Kidney (tissue), 14 donors: Measurements from ENCODE around the gene ANKH. TPM values are rescaled to one million over a fixed set of nuclear protein-coding genes. Genes with fewer than 3 reads are reported as not detected.

Source experiments
- DNase-seq, 5 donors: peaks; one replicate each; pipeline ENCODE4 v3.0.0-alpha.2; 2013 to 2020
- FAIRE-seq: peaks from 2 replicates; lab custom pipeline; 2012; peaks lifted over from hg19 to GRCh38; lab: Jason Lieb, UNC
- H3K27ac ChIP-seq, 2 donors: one replicate each; pipeline ENCODE4 v1.7.0; 2013; ENCODE audit warnings: low read depth in 2 of 2, low read length in 2 of 2, inconsistent platforms in 1 of 2
- H3K27me3 ChIP-seq: one replicate; pipeline ENCODE4 v1.7.1; 2013; ENCODE audit warnings: low read length, inconsistent platforms; ENCODE audit not compliant: control insufficient read depth, insufficient read depth
- H3K36me3 ChIP-seq, 3 donors: one replicate each; pipeline versions ENCODE4 v1.7.0 to v1.7.1; 2013; ENCODE audit warnings: low read length in 3 of 3, control low read depth in 1 of 3, inconsistent platforms in 1 of 3; ENCODE audit not compliant: insufficient read depth in 3 of 3, control insufficient read depth in 2 of 3
- H3K4me1 ChIP-seq, 3 donors: one replicate each; pipeline versions ENCODE4 v1.7.0 to v1.7.1; 2013; ENCODE audit warnings: low read length in 3 of 3, inconsistent platforms in 1 of 3, low read depth in 1 of 3; ENCODE audit not compliant: control insufficient read depth in 2 of 3, insufficient read depth in 2 of 3
- H3K4me3 ChIP-seq, 3 donors: one replicate each; pipeline versions ENCODE4 v1.7.0 to v1.8.1; 2013; ENCODE audit warnings: low read length in 3 of 3, control low read depth in 1 of 3, inconsistent platforms in 1 of 3
- H3K9ac ChIP-seq, 3 donors: one replicate each; pipeline versions ENCODE4 v1.7.0 to v1.7.1; 2013; ENCODE audit warnings: low read length in 3 of 3, control low read depth in 1 of 3, inconsistent platforms in 1 of 3
- H3K9me3 ChIP-seq, 3 donors: one replicate each; pipeline versions ENCODE4 v1.7.0 to v1.7.1; 2013; ENCODE audit warnings: low read length in 3 of 3, control low read depth in 1 of 3, inconsistent platforms in 1 of 3; ENCODE audit not compliant: control insufficient read depth in 2 of 3, insufficient read depth in 1 of 3
- intact Hi-C: fragments of 100-400 bp; cut with DNase I; formaldehyde crosslinking; loops from one replicate; pipeline ENCODE4 v1.11.1; 2022
- polyA plus RNA-seq: library from polyadenylated mRNA; stranded (reverse); fragments of 350-450 nt; fragmentation: Illumina TruSeq; extraction: RNeasy Lipid Tissue Mini Kit (QIAGEN cat#74804); gene quantifications from one replicate; pipeline ENCODE4 v1.2.3, GENCODE V29; 2014; ENCODE audit warnings: low read depth, low replicate concordance; ENCODE audit not compliant: insufficient read depth
- total RNA-seq: library from RNA; stranded (reverse); fragmentation: NEBNext Ultra II Directional; extraction: Animal tissue kit (Norgen Biotek cat#: 25700); gene quantifications from one replicate; pipeline ENCODE4 v1.2.1, GENCODE V29; 2021
- TF ChIP-seq, protein P1 (sequence below): IDR thresholded peaks from 3 replicates; pipeline ENCODE4 v1.5.1; 2012; ENCODE audit warnings: mild to moderate bottlenecking, moderate library complexity, borderline replicate concordance; ENCODE audit not compliant: insufficient read depth; ENCODE audit errors: extremely low read depth
- donor health status: control.
- donor health status: control.
- donor health status: control.
- donor health status: control.
- donor health status: control.
- donor health status: DM: yes; HTN: yes; CAD: no.
- donor health status: Normal renal cell carcinoma (clear cell type).

The ANKH gene
- total and polyA plus RNA-seq, 2 donors from 2014 or later = 19.0 to 44.6 TPM

DNA sequence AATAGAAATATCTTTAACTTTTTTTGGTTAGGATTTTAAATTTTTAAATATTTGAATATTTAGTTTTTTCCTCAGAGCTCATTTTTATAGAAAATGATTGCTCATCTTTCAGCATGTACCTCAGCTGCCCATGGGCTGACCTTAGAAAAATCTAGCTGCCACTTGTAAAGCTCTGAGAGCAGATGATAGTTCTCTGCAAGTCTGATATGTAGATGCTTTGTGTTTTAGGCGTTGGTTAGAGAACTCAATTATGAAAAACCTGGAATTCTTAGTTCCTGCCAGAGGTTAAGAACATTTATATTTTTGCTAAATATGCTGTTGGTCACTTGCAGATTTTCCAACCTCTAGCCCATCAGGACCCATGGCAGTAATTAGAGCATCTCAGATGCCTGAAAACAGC lies 192.0 kb downstream of the ANKH start:
- FAIRE-seq = no peak
- intact Hi-C loops = no loop called here

DNA sequence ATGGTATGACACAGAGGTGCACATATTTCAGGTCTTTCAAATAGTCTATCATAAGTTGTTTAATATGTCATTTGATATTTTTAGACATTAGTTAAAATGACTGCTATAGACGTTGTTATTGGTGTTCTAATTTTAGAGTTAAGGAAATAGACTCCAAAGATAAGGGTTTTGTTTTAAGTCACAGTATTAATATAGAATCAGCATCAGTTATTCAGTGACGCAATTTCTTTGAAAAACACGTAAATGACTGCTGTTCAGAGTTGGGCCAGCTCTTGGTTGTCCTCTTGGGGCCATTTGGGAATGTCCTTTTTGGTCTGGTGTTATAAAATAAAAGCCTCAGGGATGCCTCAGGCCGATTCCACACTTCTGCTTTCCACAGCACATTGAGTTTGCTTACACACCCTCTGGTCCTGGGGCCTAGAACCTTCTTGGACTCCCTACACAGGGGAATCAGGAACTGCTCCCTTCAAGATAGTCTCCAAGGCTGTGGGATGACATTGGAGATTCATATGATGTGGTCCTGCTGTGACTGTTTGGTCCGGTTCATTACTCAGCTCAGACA lies 192.7 kb downstream of the ANKH start:
- TF ChIP-seq, protein P1, sequence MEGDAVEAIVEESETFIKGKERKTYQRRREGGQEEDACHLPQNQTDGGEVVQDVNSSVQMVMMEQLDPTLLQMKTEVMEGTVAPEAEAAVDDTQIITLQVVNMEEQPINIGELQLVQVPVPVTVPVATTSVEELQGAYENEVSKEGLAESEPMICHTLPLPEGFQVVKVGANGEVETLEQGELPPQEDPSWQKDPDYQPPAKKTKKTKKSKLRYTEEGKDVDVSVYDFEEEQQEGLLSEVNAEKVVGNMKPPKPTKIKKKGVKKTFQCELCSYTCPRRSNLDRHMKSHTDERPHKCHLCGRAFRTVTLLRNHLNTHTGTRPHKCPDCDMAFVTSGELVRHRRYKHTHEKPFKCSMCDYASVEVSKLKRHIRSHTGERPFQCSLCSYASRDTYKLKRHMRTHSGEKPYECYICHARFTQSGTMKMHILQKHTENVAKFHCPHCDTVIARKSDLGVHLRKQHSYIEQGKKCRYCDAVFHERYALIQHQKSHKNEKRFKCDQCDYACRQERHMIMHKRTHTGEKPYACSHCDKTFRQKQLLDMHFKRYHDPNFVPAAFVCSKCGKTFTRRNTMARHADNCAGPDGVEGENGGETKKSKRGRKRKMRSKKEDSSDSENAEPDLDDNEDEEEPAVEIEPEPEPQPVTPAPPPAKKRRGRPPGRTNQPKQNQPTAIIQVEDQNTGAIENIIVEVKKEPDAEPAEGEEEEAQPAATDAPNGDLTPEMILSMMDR = no peak
- no peak overlapping the region for H3K27ac ChIP-seq
- FAIRE-seq (no peak), DNase-seq (no peak)
- peaks cover 0 to 5% (median 0%) of the 10 kb centered on the region in 3 donors for H3K4me1 ChIP-seq
- peaks cover 0 to 29% (median 23%) of the 10 kb centered on the region in 3 donors for H3K36me3 ChIP-seq
- H3K27me3 ChIP-seq = no peaks in the 10 kb centered on the region
- no peak overlapping the region for H3K4me3 ChIP-seq
- H3K9ac ChIP-seq = no peak overlapping the region
- intact Hi-C loops = no loop called here
- H3K9me3 ChIP-seq = no peaks in the 10 kb centered on the region

More for the DNA sequence above, 192.0 kb downstream of the ANKH start:
- no peak for DNase-seq
- H3K27ac ChIP-seq = no peak overlapping the region
- H3K27me3 ChIP-seq = no peaks in the 10 kb centered on the region
- H3K36me3 ChIP-seq = peaks cover 0 to 26% (median 23%) of the 10 kb centered on the region in 3 donors
- H3K9ac ChIP-seq = no peak overlapping the region
- H3K9me3 ChIP-seq = no peaks in the 10 kb centered on the region
- H3K4me1 ChIP-seq = peaks cover 0 to 5% (median 0%) of the 10 kb centered on the region in 3 donors
- H3K4me3 ChIP-seq = no peak overlapping the region
- TF ChIP-seq, protein P1 = no peak

DNA sequence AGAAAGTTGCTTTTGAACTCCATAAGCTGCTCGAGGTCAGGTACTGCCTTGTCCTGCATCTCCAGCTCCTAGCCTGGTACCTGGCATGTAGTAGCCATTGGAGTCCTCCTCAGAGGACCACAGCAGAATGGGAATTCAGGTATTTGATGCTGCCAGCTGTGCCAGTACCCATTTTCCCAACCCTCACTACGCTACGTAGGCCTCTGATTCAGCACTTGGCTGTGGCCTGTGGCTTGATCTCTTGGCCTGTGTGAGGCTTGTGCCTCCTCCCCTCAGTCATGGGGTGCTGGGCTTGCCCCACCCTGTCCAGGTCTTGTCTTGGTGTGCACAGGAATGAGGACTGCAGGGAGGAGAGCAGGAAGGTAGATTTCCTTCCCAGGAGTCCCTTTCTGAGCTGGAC lies 195.3 kb downstream of the ANKH start:
- H3K27me3 ChIP-seq = no peaks in the 10 kb centered on the region
- peaks cover 0 to 9% (median 5%) of the 10 kb centered on the region in 3 donors for H3K4me1 ChIP-seq
- H3K36me3 ChIP-seq = peaks cover 0 to 13% (median 13%) of the 10 kb centered on the region in 3 donors
- no peak for FAIRE-seq
- intact Hi-C loops = no loop called here
- no peak overlapping the region for H3K4me3 ChIP-seq
- peak in 1 of 5 donors; percentile 10 for DNase-seq
- no peak overlapping the region for H3K27ac ChIP-seq
- H3K9me3 ChIP-seq = no peaks in the 10 kb centered on the region
- TF ChIP-seq, protein P1 = no peak
- no peak overlapping the region for H3K9ac ChIP-seq
